Liver (tissue), 3 donors: ENCODE data around the gene PLEKHA8.

Source experiments
- TAF1 ChIP-seq: conservative IDR thresholded peaks from 2 replicates; pipeline ENCODE4 v1.6.1; 2016; ENCODE audit warnings: antibody characterized with exemption, mild to moderate bottlenecking
- YY1 ChIP-seq: IDR thresholded peaks from 2 replicates; pipeline ENCODE4 v1.6.1; 2016; ENCODE audit warnings: antibody characterized with exemption, mild to moderate bottlenecking
- TF ChIP-seq, protein P1 (sequence below): fragments of 150-350 bp; IDR thresholded peaks from 2 replicates; pipeline ENCODE4 v1.5.1; 2017; ENCODE audit warnings: improper control_type of control experiment, low read depth, low read length; ENCODE audit not compliant: missing input control
- donor health status: healthy.
- donor health status: healthy.

DNA sequence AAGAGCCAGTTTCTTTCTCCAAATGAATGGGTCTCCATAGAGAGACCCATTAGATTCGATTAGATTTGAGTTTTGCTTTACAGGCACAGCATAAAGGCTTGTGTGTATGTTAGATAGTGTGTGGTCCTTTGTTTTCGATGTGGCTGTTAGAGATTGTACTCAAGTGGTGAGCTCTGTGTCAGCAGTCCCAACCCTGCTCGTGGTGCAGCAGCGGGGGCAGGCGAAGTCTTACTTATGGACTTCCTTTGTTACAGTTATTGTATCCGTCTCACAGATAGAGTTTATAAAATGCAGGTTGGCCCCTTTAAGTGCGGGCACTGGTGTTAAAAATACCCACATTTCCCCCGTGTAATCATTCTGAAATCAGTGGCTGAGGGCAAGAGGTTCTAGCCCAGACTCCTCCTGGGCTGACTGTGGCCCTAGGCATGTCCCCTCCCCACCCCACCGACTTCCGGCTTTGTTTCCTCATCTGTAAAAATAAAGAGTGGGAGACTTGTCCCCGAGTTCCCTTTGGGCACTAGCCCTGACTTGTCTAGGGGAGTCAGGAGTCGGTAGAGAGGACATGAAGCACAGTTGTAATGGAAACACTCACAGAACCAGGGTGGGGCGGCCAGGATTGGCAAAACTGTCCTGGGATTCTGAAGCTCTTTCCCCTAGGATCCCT is 135.2 kb downstream of the PLEKHA8 start:
- TF ChIP-seq YY1 (no peak), TAF1 (no peak)
- TF ChIP-seq, protein P1, sequence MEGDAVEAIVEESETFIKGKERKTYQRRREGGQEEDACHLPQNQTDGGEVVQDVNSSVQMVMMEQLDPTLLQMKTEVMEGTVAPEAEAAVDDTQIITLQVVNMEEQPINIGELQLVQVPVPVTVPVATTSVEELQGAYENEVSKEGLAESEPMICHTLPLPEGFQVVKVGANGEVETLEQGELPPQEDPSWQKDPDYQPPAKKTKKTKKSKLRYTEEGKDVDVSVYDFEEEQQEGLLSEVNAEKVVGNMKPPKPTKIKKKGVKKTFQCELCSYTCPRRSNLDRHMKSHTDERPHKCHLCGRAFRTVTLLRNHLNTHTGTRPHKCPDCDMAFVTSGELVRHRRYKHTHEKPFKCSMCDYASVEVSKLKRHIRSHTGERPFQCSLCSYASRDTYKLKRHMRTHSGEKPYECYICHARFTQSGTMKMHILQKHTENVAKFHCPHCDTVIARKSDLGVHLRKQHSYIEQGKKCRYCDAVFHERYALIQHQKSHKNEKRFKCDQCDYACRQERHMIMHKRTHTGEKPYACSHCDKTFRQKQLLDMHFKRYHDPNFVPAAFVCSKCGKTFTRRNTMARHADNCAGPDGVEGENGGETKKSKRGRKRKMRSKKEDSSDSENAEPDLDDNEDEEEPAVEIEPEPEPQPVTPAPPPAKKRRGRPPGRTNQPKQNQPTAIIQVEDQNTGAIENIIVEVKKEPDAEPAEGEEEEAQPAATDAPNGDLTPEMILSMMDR: no peak
